HG03064 (cell line): ENCODE measurements around the gene KDM6B.
"Not testable (repeated sequence)": the region's sequence is repeated elsewhere in the genome, so short reads cannot be mapped to it uniquely, and the experiment has no call there.

Experiments used
- ATAC-seq: cut with Tn5 transposase; IDR thresholded peaks from one replicate; pipeline ENCODE4 v1.9.1; 2021; ENCODE audit warnings: low read depth; ENCODE audit not compliant: unreplicated experiment

KDM6B gene

GRCh38 chr17:7851438-7852261, 17.6 kb downstream of the KDM6B start:
- no peak for ATAC-seq

- no peak for ATAC-seq
These were observed 18.2 kb downstream of the KDM6B start for GRCh38 chr17:7852262-7852670.

- no peak for ATAC-seq
These were observed 19.1 kb downstream of the KDM6B start for GRCh38 chr17:7852919-7853690.

DNA sequence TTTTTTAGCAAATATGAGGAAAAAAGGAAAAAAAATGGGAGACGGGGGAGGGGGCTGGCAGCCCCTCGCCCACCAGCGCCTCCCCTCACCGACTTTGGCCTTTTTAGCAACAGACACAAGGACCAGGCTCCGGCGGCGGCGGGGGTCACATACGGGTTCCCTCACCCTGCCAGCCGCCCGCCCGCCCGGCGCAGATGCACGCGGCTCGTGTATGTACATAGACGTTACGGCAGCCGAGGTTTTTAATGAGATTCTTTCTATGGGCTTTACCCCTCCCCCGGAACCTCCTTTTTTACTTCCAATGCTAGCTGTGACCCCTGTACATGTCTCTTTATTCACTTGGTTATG, 19.6 kb downstream of the KDM6B start:
- no peak for ATAC-seq

GRCh38 chr17:7854078-7854777, 20.2 kb downstream of the KDM6B start:
- no peak for ATAC-seq

GRCh38 chr17:7854851-7855659, 21.0 kb downstream of the KDM6B start, which contains the start of gene TMEM88:
TMEM88 (plus strand) TSS chr17:7855066; CDS start chr17:7855075, 9 bp downstream.
- ATAC-seq = no peak

GRCh38 chr17:7855660-7856010, 21.6 kb downstream of the KDM6B start:
- ATAC-seq = no peak

DNA sequence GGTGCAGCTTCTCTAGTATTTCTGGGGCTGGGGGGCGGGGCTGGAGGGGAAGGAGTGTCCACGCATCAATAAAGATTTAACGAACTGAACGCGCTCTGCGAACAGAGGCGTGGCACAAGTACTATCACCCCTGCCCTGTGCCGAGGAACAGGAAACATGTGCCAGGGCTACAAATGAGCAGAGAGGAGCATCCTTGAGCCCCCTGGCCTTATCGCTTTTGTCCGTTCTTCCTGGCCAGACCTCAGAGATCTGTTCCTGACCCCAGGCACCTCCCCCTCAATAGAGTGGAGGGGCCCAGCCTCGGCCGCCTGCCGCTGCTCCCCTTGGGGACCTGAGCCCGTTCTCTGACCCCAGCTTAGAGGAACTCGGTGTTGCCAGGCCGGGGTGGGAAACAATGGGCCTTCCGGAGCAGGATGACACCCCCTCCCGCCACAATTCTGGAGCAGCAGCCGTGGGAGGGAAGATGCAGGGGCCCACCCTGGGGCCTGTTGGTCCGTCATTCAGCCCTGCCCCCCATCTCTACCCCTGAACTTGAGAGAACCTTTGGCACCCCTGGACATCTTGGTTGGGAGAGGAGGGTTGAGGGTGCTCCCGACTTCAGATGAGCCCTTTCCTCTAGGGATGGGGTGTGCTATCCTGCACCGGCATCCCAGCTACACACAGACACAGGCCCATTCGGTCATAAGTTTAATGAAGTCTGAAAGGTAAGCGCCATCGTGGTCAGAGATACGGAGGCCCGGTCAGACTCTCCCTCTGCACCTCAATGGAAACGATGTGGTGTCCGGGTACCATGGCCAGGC, 22.2 kb downstream of the KDM6B start:
- no peak for ATAC-seq

GRCh38 chr17:7856811-7857712, 23.0 kb downstream of the KDM6B start, which contains the start of gene NAA38:
NAA38 (minus strand) TSS chr17:7857559; CDS start chr17:7857463, 96 bp downstream.
- peak; percentile 60 for ATAC-seq

- ATAC-seq = peak; percentile 31
These were observed 23.9 kb downstream of the KDM6B start, which contains the start of gene CYB5D1 for GRCh38 chr17:7857713-7858521. CYB5D1 (plus strand) TSS chr17:7858003; CDS start chr17:7858135, 132 bp downstream.

DNA sequence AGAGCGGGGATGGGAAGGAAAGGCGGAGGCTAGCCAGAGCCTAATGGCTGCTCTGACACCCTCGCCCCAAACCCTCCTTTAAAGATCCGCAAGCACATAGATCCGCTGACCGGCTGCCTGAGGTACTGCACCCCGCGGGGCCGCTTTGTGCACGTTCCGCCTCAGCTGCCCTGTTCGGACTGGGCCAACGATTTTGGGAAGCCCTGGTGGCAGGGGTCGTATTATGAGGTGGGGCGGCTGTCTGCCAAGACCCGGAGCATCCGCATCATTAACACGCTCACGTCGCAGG, 24.4 kb downstream of the KDM6B start:
- no peak for ATAC-seq

DNA sequence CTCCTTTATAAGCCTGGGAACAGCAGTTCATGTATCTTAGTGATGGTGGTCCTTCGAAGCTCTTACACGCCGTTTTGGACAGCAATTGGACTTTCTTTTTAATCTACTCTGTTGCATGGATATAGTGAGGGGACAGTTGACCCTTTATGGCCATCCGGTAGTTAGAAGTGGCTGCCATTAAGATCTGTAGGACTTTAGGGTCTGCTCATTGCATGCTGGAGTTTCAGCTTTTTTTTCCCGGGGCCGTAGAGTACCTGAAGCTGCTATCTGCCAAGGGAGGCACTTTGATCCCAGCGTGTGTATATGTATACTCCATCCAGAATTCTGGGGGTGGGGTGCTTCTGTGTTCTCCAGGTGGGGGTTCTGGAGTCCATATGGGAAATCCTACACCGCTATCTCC, 25.0 kb downstream of the KDM6B start:
- no peak for ATAC-seq

DNA sequence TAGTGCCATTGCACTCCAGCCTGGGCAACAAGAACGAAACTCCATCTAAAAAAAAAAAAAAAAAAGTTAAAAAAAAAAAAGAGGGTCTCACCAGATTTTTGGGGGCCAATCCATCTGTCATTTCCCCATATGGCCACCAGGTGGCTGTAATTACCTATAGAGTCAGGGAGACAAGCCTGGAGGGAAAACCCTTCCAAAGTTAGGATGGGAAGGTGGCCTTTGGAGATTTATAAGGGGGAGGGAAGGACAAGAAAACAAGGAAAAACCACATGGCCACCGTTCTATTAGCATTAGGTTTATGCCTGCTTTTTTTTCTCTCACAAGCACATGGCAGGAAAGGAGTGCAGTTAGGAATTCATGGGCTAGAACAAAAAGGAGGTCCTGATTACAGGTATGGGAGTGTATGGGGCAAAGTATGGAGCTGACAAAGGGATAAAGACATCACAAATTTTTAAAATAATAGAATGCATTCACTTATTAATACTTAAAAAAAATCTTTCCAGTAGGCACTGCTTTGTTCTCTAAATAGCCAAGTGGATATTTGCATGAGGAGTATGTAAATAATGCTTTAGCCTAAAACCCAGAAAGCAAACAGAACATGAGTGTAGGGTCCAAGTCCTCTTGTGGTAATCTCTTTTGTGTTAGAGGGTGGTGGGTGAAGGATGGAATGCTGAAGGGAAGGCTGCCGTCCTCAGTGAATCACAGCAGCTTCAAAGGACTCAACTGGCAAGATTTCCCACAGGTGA, 28.8 kb downstream of the KDM6B start:
- ATAC-seq = no peak

- not testable (repeated sequence) for ATAC-seq
These were observed 30.4 kb downstream of the KDM6B start for GRCh38 chr17:7864384-7864783.

GRCh38 chr17:7864995-7865650, 31.1 kb downstream of the KDM6B start:
- ATAC-seq = no peak

DNA sequence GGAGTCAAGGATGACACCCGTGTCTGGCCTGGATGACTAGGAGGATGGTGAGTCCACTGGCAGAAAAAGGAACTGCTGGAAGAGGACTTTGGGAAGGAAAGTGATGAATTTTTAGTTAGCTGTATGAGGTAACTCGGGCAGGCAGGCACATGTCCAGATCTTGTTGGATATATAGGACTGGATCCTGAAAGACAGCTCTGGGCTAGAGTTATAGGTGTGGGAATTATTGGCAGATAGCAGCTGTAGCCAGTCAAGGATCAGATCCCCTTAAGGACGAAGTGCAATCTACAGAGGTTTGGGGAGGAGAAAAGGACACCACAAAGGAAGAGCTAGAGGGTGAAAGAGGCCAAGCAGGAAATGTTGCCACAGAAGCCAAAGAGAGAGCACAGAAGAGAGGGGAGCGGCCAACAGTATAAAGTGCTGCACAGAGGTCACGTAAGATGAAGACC, 33.9 kb downstream of the KDM6B start:
- no peak for ATAC-seq

DNA sequence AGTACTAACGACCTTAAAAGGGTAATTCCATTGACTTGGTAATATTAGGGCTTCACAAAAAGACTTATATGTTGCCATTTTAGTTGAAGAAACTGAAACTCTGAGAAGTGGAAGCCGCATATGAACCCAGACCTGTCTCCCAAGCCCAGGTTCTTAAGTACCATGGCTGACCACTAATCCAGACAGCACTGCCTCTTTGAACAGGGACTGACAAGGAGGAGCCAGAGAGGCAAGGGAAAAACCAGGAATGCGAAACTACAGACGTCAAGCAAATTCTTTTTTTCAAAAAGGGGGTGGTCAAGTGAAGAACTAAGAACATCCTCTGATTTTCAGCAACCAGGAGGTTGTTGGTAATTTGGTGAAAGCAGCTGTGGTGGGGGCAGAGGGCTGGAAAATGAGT, 39.0 kb downstream of the KDM6B start:
- no peak for ATAC-seq
